GM12864 (cell line): ENCODE data around the gene GMPR.

Experiments used
- DNase-seq: peaks from one replicate; pipeline ENCODE4 v3.0.0-alpha.2; 2011; ENCODE audit warnings: low read depth
- H3K4me3 ChIP-seq: 2 replicates; pipeline ENCODE4 v1.5.1; 2011; ENCODE audit warnings: mild to moderate bottlenecking, low read depth, low read length, control low read depth
- TF ChIP-seq, protein P1 (sequence below): IDR thresholded peaks from 2 replicates; pipeline ENCODE4 v1.5.1; 2011; ENCODE audit warnings: low read depth, mild to moderate bottlenecking, moderate library complexity, low read length, control low read depth, inconsistent platforms; ENCODE audit errors: missing control alignments

GMPR gene

DNA sequence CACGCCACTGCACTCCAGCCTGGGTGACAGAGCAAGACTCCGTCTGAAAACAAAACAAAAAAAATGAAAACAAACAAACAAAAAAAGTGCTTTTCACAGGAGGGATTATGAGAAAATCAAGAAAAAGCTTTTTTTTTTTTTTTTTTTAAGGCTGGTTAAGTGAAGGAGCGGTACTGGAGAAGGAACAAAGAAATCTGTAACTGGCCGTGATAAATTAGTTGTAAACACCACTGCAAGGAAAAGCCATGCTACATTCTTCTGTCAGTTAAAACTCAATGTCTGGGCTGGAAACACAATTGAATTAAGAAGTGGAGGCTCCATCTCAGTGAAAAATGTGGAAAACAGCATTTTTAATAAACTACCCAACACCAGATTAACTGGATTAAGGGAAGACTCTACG is 6.3 kb upstream of the GMPR start:
- TF ChIP-seq, protein P1, sequence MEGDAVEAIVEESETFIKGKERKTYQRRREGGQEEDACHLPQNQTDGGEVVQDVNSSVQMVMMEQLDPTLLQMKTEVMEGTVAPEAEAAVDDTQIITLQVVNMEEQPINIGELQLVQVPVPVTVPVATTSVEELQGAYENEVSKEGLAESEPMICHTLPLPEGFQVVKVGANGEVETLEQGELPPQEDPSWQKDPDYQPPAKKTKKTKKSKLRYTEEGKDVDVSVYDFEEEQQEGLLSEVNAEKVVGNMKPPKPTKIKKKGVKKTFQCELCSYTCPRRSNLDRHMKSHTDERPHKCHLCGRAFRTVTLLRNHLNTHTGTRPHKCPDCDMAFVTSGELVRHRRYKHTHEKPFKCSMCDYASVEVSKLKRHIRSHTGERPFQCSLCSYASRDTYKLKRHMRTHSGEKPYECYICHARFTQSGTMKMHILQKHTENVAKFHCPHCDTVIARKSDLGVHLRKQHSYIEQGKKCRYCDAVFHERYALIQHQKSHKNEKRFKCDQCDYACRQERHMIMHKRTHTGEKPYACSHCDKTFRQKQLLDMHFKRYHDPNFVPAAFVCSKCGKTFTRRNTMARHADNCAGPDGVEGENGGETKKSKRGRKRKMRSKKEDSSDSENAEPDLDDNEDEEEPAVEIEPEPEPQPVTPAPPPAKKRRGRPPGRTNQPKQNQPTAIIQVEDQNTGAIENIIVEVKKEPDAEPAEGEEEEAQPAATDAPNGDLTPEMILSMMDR, result no peak
- DNase-seq, result no peak
- no peak overlapping the region for H3K4me3 ChIP-seq

DNA sequence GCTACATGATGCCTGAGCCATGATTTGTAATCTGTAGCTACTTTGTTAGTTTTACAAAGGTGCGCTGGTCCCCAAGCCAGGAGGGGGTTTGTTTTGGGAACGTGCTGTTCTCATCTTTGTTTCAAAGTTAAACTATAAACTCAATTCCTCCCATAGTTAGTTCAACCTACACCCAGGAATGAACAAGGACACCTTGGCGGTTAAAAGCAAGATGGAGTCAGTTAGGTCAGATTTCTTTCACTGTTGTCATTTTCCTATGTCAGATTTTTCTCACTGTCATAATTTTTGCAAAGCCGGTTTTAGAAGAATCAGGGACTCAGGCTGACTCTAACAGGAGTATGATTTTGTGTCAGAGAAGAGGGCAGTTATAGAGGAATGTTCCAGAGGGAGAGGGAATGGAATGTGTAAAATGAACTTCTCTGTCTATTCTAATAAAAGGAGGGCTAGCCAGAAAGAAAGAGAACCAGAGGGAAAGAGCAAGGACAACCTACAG is 2.3 kb upstream of the GMPR start:
- no peak for DNase-seq
- TF ChIP-seq, protein P1, result no peak
- no peak overlapping the region for H3K4me3 ChIP-seq

DNA sequence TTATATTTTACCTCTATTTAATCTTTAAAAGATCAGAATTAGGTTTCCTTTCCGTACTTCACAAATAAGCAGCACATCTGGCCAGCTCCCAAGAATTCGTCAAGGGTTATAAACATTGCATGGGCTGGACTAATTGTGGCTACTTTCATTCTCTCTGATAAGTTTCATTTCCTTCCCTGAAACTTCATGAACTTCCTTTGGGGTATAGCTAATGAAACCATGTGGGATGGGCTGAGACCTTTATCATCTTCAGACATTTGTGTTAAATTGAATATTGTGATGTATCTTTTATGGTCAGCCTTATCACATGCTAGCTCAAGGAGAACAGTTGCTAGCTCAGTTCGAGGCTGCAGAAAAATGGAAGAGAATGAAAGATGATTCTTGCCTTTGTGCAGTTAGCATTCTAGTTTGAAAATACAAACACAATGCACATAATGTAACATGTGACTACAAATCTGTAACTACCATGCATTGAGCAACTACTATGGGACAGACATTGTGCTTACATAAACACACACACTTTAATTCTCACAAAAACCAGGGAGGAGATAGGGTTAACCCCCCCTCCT is 1.7 kb upstream of the GMPR start:
- DNase-seq, result peak; percentile 31
- TF ChIP-seq, protein P1, result no peak
- H3K4me3 ChIP-seq, result no peak overlapping the region

DNA sequence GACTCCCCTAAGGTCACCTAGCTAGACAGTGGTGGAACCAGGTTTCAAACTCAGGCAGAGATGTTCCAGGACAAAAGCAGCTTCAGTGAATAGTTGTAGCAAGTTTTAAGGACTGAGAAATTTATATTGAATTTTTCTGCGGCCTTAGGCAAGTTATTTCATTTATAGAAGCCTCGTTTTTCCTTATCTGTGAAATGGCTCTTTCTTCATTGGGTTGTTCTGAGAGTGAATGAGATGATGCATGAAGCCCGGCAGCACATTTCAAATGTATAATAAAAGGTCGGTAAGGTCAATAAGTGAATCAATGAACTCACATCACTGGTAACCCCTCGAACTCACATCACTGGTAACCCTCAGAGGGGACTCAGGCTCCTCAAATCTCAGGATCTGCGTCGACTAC is 1.1 kb upstream of the GMPR start:
- TF ChIP-seq, protein P1, result no peak
- DNase-seq, result no peak
- H3K4me3 ChIP-seq, result no peak overlapping the region

DNA sequence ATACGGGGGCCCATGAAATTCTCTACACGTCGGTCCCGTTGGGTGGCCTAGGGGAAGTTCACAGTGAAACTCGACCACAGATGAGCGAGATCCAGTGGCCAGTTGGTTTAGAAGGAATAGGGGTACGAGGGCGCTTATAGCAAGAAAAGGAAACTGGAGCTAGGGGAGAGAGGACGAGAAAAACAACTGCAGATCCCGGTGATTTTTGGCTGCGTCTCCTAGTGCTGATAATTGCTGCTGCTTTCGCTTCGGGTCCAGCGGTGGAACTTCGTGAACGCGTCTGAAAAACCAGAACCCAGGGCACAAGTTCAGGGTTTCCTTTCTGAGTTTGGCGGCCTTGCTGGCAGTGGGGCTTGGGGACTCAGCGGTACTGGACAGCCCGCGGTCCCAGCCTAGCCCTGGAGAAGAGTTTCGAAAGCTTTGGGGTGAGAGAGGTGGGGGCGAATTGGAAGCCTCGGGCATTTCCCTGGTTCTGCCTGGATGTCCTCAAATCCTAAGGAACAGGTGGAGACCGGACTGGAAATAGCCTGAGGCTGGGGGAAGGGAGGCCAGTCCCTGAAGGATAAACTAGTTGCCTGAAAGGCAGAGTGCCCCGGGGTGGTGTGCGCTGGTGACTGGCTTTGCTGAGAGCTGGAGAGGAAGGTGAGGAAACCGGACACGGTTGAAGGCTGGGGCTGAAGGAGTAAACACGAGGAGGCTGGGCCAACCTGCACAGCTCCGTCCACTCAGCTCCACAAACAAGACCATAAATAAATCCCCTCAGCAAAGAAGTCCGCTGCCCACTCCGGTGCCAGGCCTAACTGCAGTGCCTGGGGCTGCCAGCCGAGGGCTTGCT is 793 bp downstream of the GMPR start:
- TF ChIP-seq, protein P1, result peak; percentile 25
- peak overlapping the region; percentile 57 for H3K4me3 ChIP-seq
- no peak for DNase-seq

DNA sequence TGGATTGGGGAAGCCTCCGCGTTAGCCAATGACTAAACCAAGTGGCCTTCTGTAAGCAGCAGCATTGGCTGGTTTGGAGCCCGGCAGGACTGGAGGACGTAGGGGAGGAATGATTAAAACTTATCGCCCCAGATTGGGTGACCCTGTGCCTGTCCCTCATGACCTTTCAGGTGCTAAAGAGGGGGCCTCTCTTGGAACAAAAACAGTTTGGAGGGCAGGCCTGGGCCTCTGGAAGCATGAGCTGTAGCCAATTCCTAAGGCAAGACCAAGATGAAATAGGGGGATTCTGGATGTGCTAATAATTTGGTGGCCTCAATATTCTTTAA is 1.4 kb downstream of the GMPR start:
- no peak for DNase-seq
- H3K4me3 ChIP-seq, result no peak overlapping the region
- TF ChIP-seq, protein P1, result no peak
